Measurements from ENCODE around the gene DCLK1.

DCLK1 gene

GRCh38 chr13:36058116-36058515, 73.1 kb downstream of the DCLK1 start:
- H3K4me3 ChIP-seq (replicated peaks; ENCODE audit: low read depth, low read length), result no peak overlapping the region
- TF ChIP-seq CTCF (IDR thresholded peaks at IDR 0.05; ENCODE audit: low read depth, low read length, missing control alignments), result no peak
- no peak for DNase-seq (ENCODE audit: extremely low read depth, low read depth)

- no peak overlapping the region for H3K4me3 ChIP-seq (replicated peaks; ENCODE audit: low read depth, low read length)
- no peak for DNase-seq (ENCODE audit: extremely low read depth, low read depth)
- no peak for TF ChIP-seq CTCF (IDR thresholded peaks at IDR 0.05; ENCODE audit: low read depth, low read length, missing control alignments)
Observed at GRCh38 chr13:36057547-36057946, 73.6 kb downstream of the DCLK1 start.

- no peak for DNase-seq (ENCODE audit: extremely low read depth, low read depth)
- TF ChIP-seq CTCF (IDR thresholded peaks at IDR 0.05; ENCODE audit: low read depth, low read length, missing control alignments), result no peak
- no peak overlapping the region for H3K4me3 ChIP-seq (replicated peaks; ENCODE audit: low read depth, low read length)
Observed at GRCh38 chr13:36057041-36057440, 74.1 kb downstream of the DCLK1 start.

GRCh38 chr13:36055366-36055765, 75.8 kb downstream of the DCLK1 start:
- TF ChIP-seq CTCF (IDR thresholded peaks at IDR 0.05; ENCODE audit: low read depth, low read length, missing control alignments), result no peak

GRCh38 chr13:36054041-36054440, 77.1 kb downstream of the DCLK1 start:
- no peak for DNase-seq (ENCODE audit: extremely low read depth, low read depth)
- TF ChIP-seq CTCF (IDR thresholded peaks at IDR 0.05; ENCODE audit: low read depth, low read length, missing control alignments), result no peak
- H3K4me3 ChIP-seq (replicated peaks; ENCODE audit: low read depth, low read length), result no peak overlapping the region

More at GRCh38 chr13:36055366-36055765, 75.8 kb downstream of the DCLK1 start:
- no peak overlapping the region for H3K4me3 ChIP-seq (replicated peaks; ENCODE audit: low read depth, low read length)
- no peak for DNase-seq (ENCODE audit: extremely low read depth, low read depth)

- TF ChIP-seq CTCF (IDR thresholded peaks at IDR 0.05; ENCODE audit: low read depth, low read length, missing control alignments), result no peak
Observed at GRCh38 chr13:36051082-36051481, 80.1 kb downstream of the DCLK1 start.

GRCh38 chr13:36046672-36047071, 84.5 kb downstream of the DCLK1 start:
- no peak for TF ChIP-seq CTCF (IDR thresholded peaks at IDR 0.05; ENCODE audit: low read depth, low read length, missing control alignments)
- DNase-seq (ENCODE audit: extremely low read depth, low read depth), result no peak
- H3K4me3 ChIP-seq (replicated peaks; ENCODE audit: low read depth, low read length), result no peak overlapping the region

More at GRCh38 chr13:36051082-36051481, 80.1 kb downstream of the DCLK1 start:
- no peak for DNase-seq (ENCODE audit: extremely low read depth, low read depth)
- H3K4me3 ChIP-seq (replicated peaks; ENCODE audit: low read depth, low read length), result no peak overlapping the region

Measured in HFF-Myc (cell line).